Stimulated activated CD4-positive, alpha-beta T cell treated with anti-CD3 and anti-CD28 coated beads, Interleukin-2, amount 100 ng/mL, for 4 hours (primary cell): ENCODE measurements around the gene ACBD4.
A peak's percentile ranks its signal among the peaks of the same experiment; 100 is the strongest.

Experiments
- DNase-seq: peaks from one replicate; pipeline ENCODE4 v3.0.0-alpha.2; 2020; ENCODE audit warnings: low read depth

Gene ACBD4

DNA sequence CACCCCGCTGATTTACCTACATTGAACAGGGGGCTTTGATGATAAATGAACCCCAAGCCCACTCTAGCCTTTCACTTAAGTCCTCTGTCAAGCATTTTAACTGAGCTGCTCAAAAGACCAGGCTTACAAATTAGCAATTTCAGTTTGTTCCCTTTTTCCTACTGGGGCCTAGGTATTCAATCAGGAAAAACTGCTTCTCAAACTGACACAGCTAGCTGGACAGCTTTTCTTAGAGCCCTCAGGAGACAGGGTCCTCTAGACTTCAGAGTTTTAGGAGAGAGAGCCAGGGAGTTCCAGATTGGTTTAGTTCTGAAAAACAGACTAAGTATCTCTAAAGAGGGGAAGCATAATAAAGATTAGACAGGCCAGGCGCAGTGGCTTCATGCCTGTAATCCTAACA lies 20.0 kb downstream of the ACBD4 start:
- no peak for DNase-seq

DNA sequence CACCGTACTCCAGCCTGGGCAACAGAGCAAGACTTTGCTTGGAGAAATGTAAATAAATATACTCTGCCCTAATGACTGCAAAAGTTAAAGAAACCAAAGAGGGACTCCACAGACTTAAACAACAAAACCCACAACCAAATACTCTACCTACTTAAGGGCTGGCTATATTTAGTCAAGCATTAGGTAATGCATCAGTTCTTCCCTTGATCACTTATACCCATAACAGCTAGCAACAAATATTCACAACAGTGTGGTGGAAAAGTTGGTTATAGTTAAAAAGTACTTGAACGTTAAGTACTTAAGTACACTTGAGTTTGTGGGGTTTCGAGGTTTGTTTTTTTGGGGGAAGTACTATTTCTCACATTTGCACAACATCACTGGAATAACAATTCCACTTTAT lies 20.8 kb downstream of the ACBD4 start:
- no peak for DNase-seq

DNA sequence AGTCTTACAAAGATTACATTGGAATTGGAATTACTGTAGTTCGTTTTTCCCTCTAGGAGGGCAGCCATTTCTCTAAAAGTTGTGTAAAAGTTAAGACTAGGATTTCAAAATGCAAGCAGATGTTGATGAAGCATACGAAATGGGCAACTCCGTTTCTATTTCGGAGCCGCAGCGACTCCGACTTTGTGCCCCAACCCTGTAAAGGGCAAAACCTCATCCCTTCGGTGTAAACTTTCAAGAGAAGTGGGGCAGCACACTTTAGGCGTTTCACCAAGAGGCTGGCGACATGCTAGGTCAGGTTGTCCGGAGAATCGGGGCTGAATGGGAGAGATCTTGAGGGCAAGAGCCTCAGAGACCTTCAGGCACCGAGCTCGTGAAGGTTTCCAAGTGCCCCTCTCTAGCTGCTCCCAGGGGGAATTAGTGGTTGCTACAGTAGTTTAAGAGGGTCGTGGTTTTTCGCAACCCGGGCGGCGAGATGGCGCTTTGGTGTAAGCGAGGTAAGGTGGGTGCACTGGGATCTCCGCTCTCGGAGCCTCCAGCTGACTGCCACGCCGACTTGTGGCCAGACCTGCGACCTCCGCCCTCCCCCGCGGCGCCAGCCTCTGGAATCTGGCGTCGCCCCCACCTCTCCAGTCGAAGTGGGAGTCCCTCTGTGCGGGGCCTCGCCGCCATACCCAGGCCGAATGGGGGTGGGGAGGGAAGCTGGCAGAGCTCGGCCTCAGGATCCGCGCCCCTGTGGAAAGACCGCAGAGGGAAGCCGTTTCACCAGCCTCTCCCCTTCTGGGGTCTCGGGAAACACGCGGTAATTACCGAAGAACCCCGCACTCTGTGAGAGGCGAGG lies 25.2 kb downstream of the ACBD4 start:
- peak; percentile 51 for DNase-seq

DNA sequence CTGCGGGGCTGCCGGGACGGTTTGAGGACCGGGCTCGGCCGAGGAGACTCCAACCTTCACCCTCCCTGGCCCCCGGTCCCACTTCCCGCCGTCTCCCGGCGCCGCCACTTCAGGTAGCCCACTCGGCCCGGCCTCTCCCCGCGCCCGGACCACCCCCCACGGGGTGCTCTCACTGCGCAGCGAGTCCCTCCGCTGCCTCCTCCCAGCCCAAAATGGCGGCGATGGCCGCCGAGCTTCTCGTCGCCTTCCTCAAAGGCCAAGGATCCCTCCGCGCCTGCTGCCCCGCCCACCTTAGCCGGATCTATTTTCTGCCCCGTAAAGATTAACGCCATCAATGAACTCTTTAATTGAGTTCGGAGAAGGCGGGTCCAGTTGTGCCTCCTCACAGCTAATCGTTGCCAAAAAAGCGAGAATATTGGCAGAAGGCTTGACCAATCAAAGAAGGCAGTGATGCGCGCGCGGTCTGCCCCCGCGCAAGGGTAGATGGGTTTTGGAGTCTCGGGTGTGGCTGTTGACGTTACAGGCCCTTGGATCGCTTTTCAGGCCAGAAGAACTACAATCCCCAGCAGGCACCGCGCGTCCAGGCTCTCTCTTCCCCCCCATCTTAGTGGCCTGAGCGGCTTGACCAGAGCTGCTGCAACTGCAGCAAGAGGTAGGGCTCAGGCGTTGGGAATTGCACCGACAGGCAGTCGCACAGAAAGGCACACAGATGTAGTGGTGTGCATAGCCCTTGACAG lies 26.0 kb downstream of the ACBD4 start, which contains the start of gene HEXIM2:
Gene HEXIM2, plus strand, starts transcription at position 588 of the 737 bp plus-strand sequence. CDS start 919 bp downstream, outside the sequence.
- peak; percentile 96 for DNase-seq

DNA sequence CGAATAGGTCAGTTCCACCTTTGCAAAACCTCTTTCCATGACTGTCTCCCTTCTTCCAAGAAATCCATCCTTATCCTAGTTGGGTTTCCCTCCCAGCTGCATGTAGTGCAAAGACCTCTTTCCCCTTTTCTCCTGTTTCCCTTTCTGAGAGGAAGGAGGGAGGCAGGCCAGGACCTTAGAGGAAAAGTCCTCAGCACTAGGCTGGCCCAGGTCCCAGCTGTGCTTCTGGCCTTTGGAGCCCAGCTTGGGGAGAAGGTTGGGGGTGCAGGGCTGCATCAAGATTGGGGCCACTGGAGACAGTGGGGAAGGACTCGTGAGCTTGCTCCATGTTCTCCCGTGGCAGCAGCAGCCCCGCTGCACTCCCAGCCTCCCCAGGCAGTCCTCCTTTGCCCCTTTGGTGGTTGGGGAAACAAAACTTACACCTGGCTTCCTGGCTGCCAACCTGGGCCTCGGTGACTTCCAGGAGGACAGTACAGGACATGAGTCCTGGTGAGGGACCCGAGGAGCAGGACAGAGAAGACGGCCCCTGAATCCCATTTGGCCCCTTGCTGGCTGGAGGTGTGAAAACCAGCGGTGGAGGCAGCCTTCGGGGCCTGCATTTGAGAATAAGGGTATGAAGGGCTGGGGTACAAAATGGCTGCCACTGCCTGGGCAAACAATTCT lies 26.7 kb downstream of the ACBD4 start:
- no peak for DNase-seq

DNA sequence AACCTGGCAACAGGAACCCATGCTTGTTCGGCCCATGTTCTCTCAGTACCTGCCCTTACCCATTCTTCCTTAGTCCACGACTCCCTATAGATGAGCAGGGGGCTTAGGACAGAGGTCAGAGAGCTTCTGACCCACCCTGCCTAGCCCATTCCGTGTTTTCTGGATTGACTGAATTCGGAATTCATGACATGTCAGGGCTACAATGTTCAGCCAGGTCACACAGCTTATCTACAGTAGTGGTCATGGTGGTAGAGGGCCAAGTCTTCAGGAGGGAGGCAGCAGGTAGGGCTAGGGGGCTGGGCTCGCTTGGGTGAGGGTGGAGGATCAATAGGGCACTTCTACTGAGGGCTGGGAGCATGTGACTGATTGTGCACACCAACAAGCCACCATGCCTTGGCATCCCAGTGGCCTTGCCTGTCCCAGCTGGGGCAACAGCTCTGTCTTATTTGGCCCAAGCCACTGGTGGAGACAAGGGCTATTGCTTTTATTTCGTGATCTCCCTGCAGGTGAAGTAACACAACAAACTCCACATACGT lies 29.3 kb downstream of the ACBD4 start:
- no peak for DNase-seq

DNA sequence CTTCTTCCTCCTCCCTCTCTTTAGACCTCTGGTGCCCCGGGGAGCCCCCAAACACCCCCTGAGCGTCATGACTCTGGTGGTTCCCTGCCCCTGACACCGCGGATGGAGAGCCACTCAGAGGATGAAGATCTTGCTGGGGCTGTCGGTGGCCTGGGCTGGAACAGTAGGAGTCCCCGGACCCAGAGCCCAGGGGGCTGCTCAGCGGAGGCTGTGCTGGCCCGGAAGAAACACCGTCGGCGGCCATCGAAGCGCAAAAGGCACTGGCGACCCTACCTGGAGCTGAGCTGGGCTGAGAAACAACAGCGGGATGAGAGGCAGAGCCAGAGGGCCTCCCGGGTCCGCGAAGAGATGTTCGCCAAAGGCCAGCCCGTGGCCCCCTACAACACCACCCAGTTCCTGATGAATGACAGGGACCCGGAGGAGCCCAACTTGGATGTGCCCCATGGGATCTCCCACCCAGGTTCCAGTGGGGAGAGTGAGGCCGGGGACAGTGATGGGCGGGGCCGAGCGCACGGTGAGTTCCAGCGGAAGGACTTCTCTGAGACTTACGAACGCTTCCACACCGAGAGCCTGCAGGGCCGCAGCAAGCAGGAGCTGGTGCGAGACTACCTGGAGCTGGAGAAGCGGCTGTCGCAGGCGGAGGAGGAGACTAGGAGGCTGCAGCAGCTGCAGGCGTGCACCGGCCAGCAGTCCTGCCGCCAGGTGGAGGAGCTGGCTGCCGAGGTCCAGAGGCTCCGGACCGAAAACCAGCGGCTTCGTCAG lies 33.7 kb downstream of the ACBD4 start:
- no peak for DNase-seq

DNA sequence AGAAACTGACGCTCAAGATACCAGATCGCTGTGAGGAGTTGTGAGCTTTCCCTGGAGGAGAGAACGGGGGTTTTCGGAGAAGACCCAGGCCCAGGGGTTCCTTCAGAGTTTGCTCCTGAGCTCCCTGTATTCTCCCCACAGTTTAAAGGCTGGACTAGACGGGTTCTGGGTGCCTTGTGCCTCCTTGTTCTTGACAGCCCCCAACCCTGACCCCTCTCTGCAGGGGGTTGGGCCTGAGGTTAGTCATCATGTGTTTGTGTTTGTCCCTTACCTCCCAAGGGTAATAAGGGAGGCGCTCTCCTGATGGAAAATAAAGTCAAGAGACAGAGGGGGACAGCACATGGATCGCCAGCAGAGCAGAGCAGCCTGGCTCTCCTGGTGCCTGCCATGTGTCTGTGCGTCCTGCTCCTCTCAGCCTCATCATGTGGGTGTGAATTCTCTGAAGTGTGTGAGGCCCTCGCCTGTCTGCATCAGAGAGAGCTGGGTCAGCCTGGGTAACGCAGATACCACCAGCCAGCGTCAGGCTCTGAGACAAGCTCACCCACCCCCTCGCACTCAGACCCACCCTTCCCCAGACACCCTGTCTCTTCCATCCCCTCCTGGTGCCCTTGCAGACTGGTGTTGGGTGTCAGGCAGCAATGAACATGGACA lies 34.9 kb downstream of the ACBD4 start:
- no peak for DNase-seq

DNA sequence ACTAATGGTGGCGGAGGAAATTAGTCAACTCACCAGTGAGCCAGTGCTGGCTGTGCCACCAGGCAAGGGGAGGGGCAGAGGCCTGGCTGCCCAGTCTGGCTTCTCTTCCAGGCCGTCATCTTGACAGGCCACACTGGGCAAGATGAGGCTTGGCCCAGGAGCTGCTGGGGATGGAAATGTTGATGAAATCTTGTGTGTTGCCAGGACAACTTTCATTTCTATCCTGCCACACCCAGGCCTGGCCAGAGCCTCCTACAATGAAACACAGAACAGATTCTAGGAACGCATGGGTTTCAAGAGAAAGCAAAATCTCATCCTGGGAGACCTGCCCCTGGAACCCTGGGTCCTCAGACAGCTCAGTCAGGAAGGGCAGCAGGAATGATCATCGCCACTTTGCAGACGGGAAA lies 35.4 kb downstream of the ACBD4 start:
- DNase-seq, result no peak

DNA sequence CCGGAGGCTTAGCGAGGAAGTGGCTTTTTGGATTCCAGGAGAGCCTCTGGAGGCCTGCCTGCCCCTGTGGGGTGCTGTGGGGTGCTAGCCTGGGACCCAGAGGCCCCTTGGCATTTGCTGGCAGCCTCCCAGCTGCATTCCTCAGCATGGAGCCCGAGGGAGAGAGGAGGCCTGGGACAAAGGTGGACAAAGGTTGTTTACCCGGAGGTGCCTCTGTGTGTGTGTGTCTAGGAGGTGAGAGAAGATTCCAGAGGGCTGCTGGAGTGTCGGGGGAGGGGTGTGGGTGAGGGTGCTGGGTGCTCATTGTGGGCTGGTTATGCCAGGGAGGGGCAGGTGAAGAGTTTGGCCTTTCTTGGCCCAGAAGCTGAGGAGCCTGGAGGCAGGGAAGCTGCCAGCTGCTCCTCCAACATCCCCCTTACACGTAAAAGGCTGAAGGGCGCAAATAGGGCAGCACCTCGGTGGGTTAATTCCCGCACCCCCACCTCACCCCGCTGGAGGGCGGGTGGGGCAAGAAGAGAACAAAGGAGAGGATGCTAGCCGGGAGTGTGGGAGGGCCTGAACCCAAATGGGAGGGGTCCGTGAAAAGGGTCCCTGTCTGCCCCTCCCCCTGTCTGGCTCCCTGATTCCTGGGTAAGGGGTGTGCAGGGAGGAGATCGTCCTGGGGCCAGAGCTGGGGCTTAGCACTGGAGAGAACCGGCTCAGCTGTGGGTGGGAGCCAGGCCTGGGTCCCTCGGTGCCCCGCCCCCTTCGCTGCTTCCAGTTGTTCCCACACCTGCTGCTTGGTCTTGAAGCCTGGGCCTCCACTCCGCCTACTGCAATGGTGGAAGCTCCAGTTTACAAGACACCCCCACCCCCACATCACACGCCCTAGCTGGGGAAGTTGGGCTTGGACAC lies 36.1 kb downstream of the ACBD4 start:
- DNase-seq, result no peak

DNA sequence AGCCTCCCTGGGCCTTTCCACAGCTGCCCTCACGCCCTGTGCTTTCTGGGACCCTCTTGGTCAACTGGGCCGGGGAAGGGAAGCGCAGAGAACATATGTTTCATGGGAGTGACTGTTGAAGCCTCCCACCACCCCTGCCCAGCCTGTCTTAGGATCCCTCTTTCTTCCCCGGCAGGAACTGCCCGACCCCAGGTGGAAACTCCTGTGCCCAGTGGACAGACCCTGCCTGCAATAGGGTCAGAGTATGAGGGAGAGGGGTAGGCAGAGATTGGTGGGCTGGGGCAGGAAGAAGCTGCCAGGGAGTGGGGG lies 36.7 kb downstream of the ACBD4 start:
- DNase-seq, result no peak

DNA sequence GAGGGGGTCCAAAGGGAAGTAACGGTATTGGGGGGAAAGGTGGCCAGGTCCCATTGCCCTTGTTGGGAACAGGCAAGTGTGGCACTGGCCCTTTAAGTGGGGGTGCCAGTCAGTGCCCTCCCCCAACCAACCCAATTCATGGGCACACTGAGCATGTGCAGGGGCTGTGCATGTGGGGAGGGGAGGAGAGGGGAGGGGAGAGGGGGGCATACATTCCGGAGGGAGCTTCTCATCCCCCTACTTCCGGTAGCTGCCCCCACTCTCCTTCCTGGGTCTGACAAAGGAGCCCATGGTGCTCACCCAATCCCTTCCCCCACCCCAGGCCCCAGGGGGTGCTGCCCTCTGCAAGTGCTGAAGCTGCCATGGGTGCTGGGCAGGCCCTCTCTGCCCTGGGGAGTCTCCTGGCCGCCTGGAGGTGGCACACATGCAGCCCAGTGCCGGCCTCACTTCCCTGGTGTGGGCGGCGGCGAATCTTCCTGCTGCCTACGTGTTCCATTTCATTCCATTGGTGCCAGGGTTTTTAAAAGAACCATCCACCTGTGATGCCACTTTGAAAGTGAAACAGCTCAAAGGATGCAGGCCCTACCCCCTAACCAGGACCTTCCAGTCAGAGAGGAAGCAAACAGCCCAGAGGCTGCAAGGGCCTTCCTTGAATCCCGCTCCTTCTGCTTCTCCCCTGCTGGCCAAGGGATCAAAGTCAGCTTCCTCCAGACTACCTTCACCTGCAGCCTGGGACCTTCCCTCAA lies 37.2 kb downstream of the ACBD4 start:
- DNase-seq, result peak; percentile 24

DNA sequence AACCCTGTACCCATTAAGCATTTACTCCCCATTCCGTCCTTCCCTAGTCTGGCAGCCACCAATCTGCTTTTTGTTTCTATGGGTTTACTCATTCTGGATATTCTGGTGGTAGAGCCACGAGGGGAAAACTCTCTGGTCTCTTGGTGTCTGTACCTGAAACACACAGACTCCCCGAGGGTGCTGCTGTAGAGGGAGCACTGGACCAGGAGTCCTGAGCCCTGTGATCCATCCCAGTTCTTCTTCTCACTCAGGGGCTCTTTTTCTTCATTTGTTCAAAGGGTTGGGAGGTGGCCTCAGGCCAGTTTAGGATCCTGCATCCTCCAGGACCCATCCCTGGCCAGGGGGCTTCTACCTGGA lies 40.2 kb downstream of the ACBD4 start:
- DNase-seq, result no peak

DNA sequence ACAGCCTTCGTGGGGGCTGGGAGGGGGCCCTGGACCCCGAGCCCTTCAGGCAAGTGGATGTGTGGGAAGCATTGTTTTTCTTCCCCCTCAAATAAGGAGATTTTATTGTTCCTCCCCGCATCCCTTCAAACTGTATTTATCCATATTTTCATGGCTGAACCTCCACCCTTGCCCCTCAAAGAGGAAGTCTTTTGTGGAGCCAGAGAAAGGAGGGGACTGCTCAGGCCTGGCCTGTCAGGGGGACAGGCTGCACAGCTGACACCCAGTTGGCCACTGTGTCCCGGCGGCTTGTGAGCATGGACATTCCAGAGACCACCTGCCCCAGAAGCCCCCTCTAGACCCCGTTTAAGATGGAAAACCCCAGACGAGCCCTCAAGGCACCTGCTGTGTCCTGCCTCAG lies 42.1 kb downstream of the ACBD4 start:
- DNase-seq, result no peak

DNA sequence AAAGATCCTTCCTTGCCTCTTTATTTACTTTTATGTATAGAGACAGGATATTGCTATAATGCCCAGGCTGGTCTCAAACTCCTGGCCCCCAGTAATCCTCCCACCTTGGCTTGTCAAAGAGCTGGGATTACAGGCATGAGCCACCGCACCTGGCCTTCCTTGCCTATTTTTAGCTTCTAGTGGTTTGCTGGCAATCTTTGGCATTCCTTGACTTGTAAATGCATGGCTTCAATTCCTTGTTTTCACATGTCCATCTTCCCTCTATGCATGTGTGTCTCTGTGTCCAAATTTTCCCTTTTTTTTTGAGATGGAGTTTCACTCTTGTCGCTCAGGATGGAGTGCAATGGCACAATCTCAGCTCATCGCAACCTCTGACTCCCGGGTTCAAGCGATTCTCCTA lies 48.7 kb downstream of the ACBD4 start:
- DNase-seq, result no peak

DNA sequence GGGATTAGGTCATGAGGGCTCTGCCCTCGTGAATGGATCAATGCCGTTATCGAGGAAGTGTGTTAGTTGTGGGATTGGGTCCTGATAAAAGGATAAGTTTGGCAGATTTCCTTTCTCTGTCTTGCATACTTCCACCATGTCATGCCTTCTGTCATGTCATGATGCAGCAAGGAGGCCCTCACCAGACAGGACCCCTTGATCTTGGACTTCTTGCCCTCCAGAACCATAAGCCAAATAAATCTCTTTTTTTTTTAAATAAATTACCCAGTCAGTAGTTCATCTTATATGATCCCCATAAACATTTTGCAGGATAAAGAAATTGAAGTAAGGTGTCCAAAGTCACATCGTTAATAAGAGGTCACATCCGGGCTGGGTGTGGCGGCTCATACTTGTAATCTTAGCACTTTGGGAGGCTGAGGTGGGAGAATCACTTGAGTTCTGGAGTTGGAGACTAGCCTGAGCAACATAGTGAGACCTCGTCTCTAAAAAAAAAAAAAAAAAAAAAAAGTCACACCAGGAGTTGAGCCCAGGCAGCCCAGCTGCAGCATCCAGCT lies 51.4 kb downstream of the ACBD4 start:
- no peak for DNase-seq

DNA sequence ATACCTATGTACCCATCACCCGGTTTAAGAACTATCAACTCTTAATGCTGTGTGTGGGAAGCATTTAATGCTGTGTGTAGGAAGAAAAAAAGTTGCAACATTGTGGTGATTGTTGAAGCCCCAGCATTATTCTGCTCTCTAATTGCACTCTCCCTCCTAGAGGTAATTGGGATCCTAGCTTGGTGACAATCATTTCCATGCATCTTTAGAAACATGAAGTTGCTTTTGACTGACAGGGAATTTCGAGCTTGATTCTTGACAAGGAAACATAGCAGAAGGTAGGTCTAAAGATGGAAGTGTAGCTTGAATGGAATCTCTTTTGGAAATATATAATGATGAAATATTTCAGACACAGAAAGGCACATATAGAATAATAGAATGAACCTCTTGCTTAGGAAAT lies 53.5 kb downstream of the ACBD4 start:
- no peak for DNase-seq

DNA sequence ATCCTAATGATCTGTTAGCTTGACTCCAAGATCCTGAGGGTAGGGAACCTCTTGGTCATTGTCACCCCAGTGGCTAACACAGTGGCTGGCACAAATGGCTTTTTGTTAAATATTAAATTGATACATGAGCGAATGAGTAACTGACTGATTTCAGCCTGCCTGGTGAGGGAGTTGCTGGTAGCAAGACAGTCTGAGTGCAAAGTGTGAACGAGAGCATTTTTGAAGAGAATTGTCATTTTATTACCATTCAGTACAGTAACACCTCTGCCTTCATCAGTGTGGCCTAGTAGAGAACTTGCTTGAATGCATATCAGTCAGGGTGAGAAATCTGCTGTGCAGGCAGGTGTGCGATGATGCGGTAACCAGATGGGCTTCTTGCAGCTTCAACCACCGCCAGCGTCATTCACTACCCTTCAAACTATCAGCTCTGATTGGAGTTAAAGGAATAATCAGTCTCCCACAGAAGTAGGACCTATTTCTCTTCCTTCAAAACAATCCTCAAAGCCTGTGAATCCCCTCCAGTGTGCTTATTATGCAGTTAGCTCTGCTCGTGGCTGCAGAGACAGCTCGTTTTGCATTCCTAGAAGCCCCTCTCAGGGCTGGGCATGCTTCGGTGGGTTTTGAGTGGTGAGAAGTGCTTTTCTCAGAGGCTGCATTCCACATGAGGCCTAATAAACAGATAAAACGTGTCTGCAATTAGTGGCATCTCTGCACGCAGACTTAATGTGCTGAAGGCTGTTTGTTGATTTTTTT lies 55.2 kb downstream of the ACBD4 start:
- no peak for DNase-seq
